HTERT RPE-1 (cell line): Measurements from ENCODE around the gene ZNF580.

Source experiments
- in situ Hi-C: fragments of 300-500 bp; cut with MboI; formaldehyde crosslinking; loops from 4 replicates; pipeline ENCODE4 v1.14.3; 2020; ENCODE audit warnings: low sequenced_read_pairs

The ZNF580 gene

DNA sequence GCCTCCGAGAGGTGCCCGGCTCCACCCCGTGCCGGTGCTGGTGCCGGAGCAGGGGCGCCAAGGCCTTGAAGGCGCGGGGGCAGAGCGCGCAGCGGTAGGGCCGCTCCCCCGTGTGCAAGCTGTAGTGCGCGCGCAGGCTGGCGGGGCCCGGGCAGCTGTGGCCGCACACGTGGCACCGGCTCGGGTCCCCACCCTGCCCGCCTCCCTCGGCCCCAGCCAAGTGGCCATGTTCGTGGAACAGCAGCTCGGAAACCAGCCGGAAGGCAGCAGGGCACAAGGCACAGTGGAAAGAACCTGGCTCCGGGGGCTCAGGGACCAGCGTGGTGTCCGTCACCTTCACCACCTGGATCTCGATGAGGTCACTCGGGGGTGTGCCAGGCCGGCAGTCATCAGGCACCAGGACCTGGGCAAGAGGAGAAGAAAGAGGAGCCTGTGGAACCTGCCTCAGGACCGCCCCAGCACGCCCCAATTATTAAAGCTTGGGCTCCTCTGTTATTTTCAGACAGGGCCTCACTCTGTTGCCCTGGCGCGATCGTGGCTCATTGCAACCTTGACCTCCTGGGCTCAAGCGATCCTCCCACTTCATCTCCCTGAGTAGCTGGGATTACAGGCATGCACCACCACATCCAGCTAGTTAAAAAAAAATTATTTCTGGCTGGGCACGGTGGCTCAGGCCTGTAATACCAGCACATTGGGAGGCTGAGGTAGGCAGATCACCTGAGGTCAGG, 18.4 kb upstream of the ZNF580 start:
- in situ Hi-C loops: no loop called here

DNA sequence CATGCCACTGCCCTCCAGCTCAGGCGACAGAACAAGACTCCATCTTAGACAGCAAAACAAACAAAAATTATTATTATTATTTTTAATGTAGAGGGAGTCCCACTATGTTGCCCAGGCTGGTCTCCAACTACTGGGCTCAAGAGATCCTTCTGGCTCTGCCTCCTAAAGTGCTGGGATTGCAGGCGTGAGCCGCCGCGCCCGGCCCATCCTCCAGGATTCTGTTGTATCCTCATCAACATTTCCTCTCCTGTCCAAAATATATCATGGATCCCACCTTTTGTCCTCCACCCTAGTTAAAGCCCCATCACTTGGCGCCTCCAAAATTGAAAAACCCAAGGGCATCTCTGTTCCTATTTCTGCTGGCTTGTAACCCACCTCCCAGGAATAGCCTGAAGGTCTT, 17.7 kb upstream of the ZNF580 start:
- in situ Hi-C loops: no loop called here

DNA sequence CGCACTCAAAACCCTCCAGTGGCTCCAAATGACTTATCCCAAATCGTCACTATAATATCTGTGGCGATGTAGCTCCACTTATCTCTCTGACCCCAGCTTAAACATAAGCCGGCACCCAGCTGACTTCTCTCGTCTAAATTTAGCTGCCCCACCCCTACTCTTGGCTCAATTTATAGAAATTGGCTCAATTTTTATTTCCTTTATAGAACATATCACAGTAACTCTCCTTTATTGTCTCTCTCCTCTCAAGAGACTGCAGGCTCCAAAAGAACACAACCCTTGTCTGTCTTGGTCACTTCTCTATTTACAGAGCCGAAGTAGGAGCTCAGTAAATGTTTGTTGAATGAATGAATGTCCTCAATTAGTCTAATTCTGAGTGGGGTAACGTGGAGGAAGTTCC, 17.2 kb upstream of the ZNF580 start:
- in situ Hi-C loops: no loop called here

DNA sequence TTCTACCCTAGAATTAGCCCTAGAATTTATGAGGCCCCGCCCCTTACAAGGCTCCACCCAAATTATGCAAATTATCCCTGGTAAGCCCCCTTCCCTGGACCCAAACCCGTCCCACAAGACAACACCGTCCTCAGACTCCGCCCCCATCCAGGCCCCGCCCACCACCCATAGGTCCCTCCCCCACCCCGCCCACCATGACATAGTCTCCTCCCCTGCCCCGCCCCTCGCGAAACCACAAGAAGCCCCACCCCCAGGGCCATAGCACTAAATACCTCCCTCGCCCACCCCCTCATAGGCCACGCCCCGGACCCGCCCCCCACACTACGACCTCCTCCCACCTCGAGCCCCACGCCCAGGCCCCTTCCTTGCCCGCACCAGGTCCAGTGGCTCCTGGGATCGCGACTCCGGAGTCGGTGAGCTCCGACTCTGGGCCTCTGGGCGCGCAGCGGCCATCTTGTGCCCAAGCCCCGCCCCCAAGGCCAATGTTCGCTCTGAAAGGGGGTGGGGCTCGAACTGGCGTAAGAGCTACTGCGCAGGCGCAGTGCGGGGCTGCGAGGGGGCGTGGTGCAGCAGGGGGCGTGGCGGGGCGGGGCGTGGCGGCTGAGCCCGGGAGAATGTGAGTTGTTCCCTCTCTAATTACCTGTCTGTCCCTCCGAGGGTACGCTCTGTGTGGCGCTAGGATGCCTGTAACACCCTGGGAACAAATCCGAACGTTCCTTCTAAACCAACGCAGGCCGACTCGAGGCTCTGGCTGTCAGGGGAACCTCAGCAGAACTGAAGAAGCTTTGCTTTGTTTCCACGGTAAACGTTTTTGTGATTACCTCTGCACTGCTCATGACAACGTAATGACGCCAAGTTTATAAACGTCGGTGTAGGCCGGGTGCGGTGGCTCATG, 16.4 kb upstream of the ZNF580 start, which contains the start of gene ZNF784:
Gene ZNF784 (minus strand): TSS at position 458 of the 895 bp plus-strand sequence. CDS start 5 bp downstream, at position 453.
- in situ Hi-C loops: no loop called here

DNA sequence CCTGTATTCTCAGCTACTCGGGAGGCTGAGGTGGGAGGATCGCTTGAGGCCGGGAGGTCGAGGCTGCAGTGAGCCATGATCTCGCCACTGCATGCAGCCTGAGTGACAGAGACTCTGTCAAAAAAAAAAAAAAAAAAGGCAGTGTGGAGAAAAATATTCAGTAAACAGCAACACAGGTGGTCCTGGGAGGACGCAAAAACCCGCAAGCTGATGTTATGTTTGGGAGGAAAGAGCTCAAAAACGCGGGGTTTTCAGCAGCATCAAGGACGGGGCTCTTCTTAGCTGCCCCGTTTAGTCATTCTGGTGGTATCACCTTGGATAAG, 15.8 kb upstream of the ZNF580 start:
- in situ Hi-C loops: no loop called here

DNA sequence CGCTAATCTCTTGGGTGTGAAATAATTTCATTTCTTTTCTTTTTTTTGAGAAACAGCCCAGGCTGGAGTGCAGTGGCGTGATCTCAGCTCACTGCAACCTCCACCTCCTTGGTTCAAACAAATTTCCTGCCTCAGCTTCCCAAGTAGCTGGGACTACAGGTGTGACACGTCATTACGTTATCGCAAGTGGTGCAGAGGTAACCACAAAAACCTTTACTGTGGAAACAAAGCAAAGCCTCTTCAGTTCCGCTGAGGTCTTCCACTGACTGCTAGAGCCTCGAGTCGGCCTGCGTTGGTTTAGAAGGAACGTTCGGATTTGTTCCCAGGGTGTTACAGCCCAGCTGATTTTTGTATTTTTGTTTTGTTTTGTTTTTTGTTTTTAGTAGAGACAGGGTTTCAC, 14.5 kb upstream of the ZNF580 start:
- in situ Hi-C loops: no loop called here

DNA sequence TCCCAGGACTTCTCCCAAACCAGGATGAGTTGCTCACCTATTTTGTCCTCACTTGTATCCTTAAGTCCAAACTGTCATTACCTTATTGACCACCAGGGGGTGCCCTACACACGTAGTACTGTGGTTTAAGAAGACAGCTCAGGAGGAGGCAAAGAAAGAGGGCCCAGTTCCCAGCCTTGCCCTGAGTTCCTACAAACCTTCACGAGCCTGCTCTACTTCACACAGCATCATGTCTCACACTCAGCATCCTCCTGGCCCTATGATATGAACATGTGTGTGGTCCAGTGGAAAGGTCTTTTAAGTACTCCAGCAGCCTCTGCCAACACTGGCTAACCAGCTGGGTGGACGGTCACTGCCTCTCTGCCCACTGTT, 8.4 kb upstream of the ZNF580 start:
- in situ Hi-C loops: no loop called here

DNA sequence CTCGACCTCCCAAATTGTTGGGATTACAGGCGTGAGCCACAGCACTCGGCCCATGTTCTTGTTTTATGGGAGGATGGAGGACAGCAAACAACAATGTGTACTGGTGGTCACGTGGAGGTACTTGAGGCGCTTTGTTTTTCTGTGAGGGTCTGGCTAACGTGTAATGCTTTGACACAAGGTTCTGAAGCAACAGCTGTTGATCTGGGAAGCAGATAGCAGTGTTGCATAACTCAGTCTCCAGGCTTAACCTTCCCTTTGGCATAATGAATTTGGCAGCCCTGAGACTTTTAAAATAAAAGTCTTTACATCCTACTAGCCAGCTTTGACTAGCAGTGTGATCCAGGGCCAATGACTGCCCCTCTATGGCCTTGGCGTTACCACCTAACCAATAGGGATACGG, 6.9 kb upstream of the ZNF580 start:
- in situ Hi-C loops: no loop called here

DNA sequence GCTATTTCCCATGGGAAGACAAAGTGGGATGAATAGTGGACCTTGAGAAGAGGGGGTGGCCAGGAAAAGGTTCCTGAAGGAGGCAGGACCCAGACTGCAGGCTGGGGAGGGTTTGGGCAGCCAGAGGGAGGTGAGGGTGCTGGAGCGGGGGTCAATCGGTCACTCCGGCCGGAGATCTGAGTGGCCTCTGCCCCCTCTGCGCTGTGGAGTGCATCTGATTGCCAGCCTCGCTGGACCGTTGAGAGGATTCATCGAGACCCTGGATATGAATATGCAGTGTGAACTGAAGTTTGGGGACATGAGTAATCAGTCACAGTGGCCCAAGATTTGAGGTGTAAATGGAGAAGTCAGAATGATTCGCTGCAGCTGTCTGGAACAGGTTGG, 5.5 kb upstream of the ZNF580 start:
- in situ Hi-C loops: no loop called here

DNA sequence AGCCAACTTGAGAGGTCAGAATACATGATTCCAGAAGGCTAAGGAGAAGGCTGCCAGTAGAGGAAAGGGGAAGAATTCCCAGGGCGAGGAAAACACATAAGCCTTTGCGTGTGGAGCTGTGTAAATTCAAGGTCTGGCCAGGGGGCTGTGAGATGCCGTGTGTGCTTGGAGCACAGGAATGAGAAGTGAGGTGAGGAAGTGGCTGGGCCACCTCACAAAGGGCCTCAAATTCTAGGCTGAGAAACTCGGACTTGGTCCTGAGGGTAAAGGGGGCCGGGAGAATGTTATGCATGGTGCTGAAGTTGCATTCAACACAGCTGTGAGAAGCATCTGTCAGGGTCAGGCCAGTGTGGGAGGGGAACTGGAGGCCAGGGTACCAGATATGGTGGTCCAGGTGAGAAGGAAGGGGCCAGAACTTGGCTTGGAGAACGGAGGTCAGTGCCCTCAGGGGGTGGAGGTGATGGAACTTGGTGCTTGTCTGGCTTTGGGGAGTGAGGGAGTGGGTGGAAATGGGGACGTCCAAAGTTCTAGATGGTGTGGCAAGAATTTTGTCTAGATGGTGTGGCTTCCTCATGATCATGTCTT, 4.9 kb upstream of the ZNF580 start:
- in situ Hi-C loops: no loop called here

DNA sequence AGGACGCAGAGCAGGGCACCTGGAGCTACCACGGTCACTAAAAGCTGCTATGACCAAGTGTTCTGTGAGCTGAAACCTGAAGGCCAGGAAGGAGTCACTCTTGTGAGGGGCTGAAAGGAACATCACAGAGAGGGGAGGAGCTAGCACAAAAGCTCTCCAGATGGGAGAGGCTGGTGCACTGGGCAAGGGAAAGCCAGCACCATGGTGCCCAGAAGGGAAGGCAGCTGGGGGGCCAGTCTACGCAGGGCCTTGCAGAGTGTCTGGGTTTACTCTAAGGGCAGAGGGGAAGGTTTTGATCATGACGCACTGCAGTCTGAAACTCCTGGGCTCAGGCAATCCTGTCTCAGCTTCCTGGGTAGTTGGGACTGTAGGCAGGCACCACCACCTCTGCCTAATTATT, 4.1 kb upstream of the ZNF580 start:
- in situ Hi-C loops: no loop called here

DNA sequence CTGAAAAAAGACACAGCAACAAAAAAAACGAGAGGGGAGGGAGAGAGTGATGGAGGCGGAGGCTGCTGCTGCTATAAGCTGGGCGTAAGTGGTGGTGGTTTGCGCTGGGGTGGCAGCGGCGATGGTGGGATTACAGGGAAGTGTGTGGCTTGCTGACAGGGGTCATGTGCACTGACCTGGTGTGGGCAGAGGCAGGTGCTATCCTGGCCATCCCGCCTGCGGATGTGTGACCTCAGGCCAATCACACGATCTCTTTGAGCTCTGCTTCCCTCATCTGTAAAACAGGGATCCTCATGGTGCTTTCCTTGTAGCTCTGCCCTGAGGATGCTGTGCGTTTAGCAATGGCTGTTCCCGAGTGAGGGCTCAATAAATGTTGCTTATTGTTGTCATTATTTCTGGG, 3.3 kb upstream of the ZNF580 start:
- in situ Hi-C loops: no loop called here

DNA sequence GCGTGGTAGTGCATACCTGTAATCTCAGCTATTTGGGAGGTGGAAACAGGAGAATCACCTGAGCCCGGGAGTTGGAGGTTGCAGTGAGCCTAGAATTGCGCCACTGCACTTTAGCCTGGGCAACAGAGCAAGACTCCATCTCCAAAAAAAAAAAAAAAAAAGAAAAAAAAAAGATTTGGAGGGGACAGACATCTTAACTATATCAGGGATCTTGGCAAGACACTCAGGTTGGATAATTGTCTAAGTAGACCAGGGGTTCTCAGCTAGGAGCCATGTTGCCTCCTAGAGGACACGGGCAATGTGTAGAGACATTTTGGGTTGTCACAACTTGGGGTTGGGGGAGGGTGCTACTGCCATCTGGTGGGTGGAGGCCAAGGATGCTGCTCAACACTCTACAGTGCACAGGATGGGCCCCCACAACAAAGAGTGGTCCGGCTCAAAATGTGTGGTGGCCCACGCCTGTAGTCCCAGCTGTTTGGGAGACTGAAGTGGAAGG, 1.9 kb upstream of the ZNF580 start:
- in situ Hi-C loops: no loop called here

DNA sequence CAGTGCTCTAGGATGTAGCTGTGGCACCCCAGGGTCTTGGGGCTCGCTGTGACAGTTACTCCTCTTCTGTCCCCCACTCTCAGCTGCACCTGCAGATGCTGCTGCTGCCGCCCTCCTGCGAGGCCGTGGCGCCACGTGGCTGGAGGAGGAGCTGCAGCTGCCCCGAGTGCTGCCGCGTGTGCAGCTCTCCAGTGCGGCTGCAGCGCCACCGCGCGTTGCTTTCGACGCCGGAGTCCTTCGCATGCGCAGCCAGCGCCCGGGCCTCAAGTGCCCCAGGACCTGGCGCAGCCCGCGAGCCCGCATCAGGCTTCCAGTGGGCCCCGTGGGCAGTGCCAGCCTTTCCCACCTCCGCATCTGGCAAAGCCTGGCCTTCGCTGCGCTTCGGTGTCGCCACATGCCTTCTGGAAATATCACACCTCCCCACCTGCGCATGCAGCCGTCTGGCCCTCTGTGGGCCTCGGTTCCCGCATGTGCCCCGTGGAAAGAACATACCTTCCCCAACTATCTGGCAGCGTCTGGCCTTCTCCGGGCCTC, 692 bp upstream of the ZNF580 start:
- in situ Hi-C loops: no loop called here

DNA sequence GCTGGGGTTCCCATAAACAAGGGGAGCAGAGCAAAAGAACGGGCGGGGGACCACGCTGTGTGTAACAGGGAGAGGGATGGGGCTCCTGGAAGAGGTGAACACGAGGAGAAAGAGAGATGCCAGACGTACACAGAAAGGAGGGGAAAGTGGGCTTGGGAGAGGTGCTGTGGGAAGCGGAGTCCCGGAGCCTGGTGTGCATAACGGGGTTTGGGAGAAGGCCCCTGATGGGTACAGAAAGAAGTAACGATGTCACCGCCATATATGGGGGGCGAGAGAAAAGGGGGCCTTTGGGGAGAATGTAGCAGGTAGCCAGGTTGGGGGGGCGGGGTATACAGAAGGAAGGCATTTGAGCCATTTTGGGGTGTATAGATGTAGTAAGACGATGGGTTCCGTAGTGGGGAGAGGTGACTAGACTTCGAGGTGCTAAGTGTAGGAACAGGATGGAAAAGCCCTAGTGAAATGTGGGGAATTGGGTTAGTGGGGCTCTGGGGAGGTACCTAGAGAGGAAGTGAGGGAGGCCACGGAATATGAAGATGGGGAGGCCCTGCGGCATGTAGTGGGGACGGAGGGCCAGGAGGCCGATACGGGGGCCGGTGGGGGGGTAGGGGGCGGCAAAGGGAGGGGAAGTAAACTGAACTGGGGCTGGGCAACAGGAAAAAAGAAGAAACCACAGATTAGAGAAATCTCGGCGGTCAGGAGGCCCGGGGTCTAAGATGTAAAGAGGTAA, 787 bp downstream of the ZNF580 start:
- in situ Hi-C loops: no loop called here

DNA sequence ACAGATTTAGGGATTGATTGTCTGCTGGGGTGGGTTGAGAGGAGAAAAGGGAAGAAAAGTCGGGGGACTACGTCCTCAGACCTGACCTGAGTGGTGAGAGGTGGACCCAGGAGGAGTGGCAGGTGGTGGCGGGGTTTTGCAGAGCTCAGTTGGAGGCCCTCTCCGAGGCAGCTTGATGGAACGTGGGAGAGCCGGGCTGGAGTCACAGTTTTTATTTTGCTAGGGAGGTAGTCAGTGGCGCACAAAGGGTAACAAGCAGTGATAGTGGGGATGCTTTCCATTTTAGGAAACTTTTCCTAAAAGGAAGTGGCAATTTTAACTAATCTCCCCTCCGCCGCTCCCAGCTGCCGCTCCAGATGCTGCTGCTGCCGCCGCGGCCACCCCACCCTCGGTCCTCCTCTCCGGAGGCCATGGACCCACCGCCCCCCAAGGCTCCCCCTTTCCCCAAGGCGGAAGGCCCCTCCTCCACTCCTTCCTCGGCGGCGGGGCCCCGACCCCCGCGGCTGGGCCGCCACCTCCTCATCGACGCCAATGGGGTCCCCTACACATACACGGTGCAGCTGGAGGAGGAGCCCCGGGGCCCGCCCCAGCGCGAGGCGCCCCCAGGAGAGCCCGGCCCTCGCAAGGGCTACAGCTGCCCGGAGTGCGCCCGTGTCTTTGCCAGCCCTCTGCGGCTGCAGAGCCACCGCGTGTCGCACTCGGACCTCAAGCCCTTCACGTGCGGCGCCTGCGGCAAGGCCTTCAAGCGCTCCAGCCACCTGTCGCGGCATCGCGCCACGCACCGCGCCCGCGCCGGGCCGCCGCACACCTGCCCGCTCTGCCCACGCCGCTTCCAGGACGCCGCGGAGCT, 1.6 kb downstream of the ZNF580 start:
- in situ Hi-C loops: no loop called here

DNA sequence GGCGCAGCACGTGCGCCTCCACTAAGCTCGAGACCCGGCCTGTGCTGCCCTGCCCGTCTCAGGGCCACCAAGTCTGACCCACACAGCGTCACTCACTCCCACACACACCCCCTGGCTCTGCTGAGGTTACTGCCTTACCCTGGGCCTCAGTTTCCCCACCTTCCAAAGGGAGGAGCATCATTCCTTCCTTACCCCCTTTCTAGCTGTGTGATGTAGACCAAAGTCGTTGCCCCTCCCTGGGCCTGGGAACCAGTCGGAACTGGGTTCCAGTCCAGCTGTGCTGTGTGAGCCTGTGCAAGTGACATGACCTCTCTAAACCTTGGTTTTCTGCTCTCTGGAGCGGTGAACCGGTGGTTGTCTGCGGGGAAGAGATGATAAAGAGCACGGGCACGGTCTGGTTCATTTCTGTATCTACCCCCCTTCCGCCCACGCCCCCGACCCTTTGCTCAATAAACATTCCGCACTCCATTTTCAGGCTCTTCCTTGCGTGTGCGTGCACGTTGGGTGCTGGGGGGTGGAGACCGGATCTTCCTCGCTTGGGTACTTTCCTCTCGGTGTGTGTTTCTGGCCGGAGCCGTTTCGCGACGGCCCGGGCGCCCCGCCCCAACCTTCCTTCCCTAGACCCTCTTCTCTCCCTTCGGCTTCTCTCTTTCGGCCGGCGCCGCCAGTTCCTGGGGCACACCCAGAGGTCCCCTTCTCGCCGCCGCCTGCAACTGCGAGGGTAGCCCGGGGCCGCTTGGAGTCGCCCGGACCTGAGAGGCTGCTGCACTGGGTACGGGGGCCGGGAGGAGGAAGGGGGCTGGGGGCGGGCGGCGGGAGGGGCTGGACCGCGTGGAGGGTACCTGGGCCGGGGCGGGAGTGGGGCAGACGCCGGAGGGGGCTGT, 2.4 kb downstream of the ZNF580 start, which contains the start of gene ZNF581:
Gene ZNF581 (plus strand): TSS at position 647 of the 884 bp plus-strand sequence. CDS start 923 bp downstream, outside the sequence.
- in situ Hi-C loops: no loop called here

DNA sequence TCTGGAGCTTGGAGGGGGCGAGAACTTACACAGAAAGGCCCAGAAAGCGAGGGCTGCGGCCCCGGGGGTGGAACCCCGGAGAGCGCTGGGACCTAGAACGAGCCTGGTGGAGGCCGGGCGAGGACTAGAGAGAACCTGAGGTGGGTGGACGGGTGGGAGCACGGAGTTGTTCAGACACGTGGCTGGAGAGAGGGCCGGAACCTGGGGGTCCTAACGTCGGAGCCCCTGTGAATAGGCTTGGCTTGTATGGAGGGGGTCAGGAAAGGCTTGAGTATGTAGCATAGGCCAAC, 3.0 kb downstream of the ZNF580 start:
- in situ Hi-C loops: no loop called here

DNA sequence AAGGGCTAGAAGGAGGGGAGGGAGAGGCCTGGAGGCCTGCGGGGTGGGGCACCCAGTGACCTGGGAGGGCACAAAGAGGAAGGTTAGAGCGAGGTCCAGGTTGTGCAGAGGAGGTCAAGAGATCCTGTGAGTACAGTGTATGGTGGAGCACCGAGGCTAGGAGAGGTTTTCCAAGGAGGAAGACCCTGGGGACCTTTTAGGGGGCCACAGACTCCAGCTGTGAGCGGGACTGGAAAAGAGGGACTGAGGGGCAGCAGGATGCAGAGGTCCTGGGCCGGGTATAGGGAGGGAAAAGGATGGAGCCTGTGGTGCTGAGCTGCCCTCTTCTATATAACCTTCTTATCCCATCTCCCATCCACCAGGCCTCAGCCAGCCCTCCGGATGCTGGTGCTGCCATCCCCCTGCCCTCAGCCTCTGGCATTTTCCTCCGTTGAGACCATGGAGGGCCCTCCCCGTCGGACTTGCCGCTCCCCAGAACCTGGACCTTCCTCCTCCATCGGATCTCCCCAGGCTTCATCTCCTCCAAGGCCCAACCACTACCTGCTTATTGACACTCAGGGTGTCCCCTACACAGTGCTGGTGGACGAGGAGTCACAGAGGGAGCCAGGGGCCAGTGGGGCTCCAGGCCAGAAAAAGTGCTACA, 3.5 kb downstream of the ZNF580 start:
- in situ Hi-C loops: no loop called here
